Measurements from ENCODE around the gene DYRK1A.

Gene DYRK1A

GRCh38 chr21:37337179-37337578, 29.4 kb upstream of the DYRK1A start:
- no peak for DNase-seq (ENCODE audit: low read depth)
- H3K4me3 ChIP-seq (ENCODE audit: control insufficient read depth, low read depth, low read length), result no peak overlapping the region
- no peak for TF ChIP-seq CTCF (IDR thresholded peaks at IDR 0.05; ENCODE audit: control insufficient read depth, insufficient read depth, low read depth, low read length, missing control alignments)

GRCh38 chr21:37337831-37338230, 28.7 kb upstream of the DYRK1A start:
- peak; percentile 49 for DNase-seq (ENCODE audit: low read depth)
- TF ChIP-seq CTCF (IDR thresholded peaks at IDR 0.05; ENCODE audit: control insufficient read depth, insufficient read depth, low read depth, low read length, missing control alignments), result no peak

GRCh38 chr21:37338671-37339551, 27.7 kb upstream of the DYRK1A start:
- no peak for TF ChIP-seq CTCF (IDR thresholded peaks at IDR 0.05; ENCODE audit: control insufficient read depth, insufficient read depth, low read depth, low read length, missing control alignments)
- DNase-seq (ENCODE audit: low read depth), result peak; percentile 94
- H3K4me3 ChIP-seq (ENCODE audit: control insufficient read depth, low read depth, low read length), result no peak overlapping the region

More at GRCh38 chr21:37337831-37338230, 28.7 kb upstream of the DYRK1A start:
- H3K4me3 ChIP-seq (ENCODE audit: control insufficient read depth, low read depth, low read length), result no peak overlapping the region

- no peak for DNase-seq (ENCODE audit: low read depth)
- no peak overlapping the region for H3K4me3 ChIP-seq (ENCODE audit: control insufficient read depth, low read depth, low read length)
Measured at GRCh38 chr21:37339552-37339939, 27.0 kb upstream of the DYRK1A start.

GRCh38 chr21:37341254-37341960, 25.2 kb upstream of the DYRK1A start:
- no peak for TF ChIP-seq CTCF (IDR thresholded peaks at IDR 0.05; ENCODE audit: control insufficient read depth, insufficient read depth, low read depth, low read length, missing control alignments)
- H3K4me3 ChIP-seq (ENCODE audit: control insufficient read depth, low read depth, low read length), result no peak overlapping the region
- no peak for DNase-seq (ENCODE audit: low read depth)

More at GRCh38 chr21:37339552-37339939, 27.0 kb upstream of the DYRK1A start:
- TF ChIP-seq CTCF (IDR thresholded peaks at IDR 0.05; ENCODE audit: control insufficient read depth, insufficient read depth, low read depth, low read length, missing control alignments), result no peak

GRCh38 chr21:37342046-37342632, 24.4 kb upstream of the DYRK1A start:
- H3K4me3 ChIP-seq (ENCODE audit: control insufficient read depth, low read depth, low read length), result no peak overlapping the region
- no peak for DNase-seq (ENCODE audit: low read depth)
- TF ChIP-seq CTCF (IDR thresholded peaks at IDR 0.05; ENCODE audit: control insufficient read depth, insufficient read depth, low read depth, low read length, missing control alignments), result no peak

Measured in AG09309 (cell line).